Loucy (cell line): ENCODE data around the gene KRTAP5-8.

ENCODE experiments used
- EZH2phosphoT487 ChIP-seq: fragments of 200-600 bp; IDR thresholded peaks from 2 replicates; pipeline ENCODE4 v1.6.1; 2018; ENCODE audit warnings: antibody characterized with exemption, mild to moderate bottlenecking, moderate library complexity, borderline replicate concordance
- TF ChIP-seq, protein P1 (sequence below): fragments of 200-600 bp; sonication (generic); conservative IDR thresholded peaks from 2 replicates; pipeline ENCODE4 v1.5.1; 2014; ENCODE audit warnings: mild to moderate bottlenecking, antibody characterized with exemption, low read length

DNA sequence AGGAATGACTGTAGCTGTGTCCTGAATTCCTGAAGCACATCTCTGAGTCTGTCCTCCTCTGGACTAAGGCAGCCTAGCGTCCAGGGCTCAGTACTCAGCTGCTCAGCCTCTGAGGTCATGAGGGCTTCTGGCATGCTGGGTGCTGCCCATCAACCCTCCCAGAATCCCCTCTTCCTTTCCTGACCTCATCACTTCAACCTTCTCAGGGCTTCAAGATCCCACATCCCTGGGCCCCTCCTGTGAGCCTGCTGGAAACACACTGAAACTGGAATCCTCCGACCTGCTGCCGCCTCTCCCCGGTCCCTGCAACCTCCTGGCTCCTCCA, 803 bp downstream of the KRTAP5-8 start:
- TF ChIP-seq, protein P1, sequence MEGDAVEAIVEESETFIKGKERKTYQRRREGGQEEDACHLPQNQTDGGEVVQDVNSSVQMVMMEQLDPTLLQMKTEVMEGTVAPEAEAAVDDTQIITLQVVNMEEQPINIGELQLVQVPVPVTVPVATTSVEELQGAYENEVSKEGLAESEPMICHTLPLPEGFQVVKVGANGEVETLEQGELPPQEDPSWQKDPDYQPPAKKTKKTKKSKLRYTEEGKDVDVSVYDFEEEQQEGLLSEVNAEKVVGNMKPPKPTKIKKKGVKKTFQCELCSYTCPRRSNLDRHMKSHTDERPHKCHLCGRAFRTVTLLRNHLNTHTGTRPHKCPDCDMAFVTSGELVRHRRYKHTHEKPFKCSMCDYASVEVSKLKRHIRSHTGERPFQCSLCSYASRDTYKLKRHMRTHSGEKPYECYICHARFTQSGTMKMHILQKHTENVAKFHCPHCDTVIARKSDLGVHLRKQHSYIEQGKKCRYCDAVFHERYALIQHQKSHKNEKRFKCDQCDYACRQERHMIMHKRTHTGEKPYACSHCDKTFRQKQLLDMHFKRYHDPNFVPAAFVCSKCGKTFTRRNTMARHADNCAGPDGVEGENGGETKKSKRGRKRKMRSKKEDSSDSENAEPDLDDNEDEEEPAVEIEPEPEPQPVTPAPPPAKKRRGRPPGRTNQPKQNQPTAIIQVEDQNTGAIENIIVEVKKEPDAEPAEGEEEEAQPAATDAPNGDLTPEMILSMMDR, result no peak
- TF ChIP-seq EZH2phosphoT487, result no peak
